ENCODE data around the gene ZNRF2.
"Not testable (repeated sequence)": the region's sequence is repeated elsewhere in the genome, so short reads cannot be mapped to it uniquely, and the experiment has no call there.

Gene ZNRF2

GRCh38 chr7:30279653-30279904 is 4.8 kb upstream of the ZNRF2 start:
- Histone ChIP-seq H3K27me3 (ENCODE audit: control insufficient read depth, insufficient read depth, low read length) (no peaks in the 10 kb centered on the region), H3K4me2 (ENCODE audit: low read length) (no peak overlapping the region), H3K4me3 (ENCODE audit: low read length) (no peak overlapping the region), H3K4me1 (ENCODE audit: control insufficient read depth, insufficient read depth, low read length) (peaks cover 3% of the 10 kb centered on the region), H3K9ac (ENCODE audit: low read depth, low read length) (no peak overlapping the region), H3K36me3 (ENCODE audit: insufficient read depth, low read length) (no peaks in the 10 kb centered on the region), H3K9me3 (replicated peaks; ENCODE audit: low read length) (no peaks in the 10 kb centered on the region)

- H3K9ac ChIP-seq (ENCODE audit: low read depth, low read length), result no peak overlapping the region
- H3K4me1 ChIP-seq (ENCODE audit: control insufficient read depth, insufficient read depth, low read length), result peaks cover 3% of the 10 kb centered on the region
- H3K36me3 ChIP-seq (ENCODE audit: insufficient read depth, low read length), result no peaks in the 10 kb centered on the region
- no peaks in the 10 kb centered on the region for H3K27me3 ChIP-seq (ENCODE audit: control insufficient read depth, insufficient read depth, low read length)
- H3K4me3 ChIP-seq (ENCODE audit: low read length), result no peak overlapping the region
- no peak overlapping the region for H3K4me2 ChIP-seq (ENCODE audit: low read length)
- no peaks in the 10 kb centered on the region for H3K9me3 ChIP-seq (replicated peaks; ENCODE audit: low read length)
Observed at GRCh38 chr7:30280631-30281030, 3.8 kb upstream of the ZNRF2 start.

- H3K9ac ChIP-seq (ENCODE audit: low read depth, low read length), result no peak overlapping the region
Observed at GRCh38 chr7:30281263-30281662, 3.1 kb upstream of the ZNRF2 start.

GRCh38 chr7:30281791-30282190 is 2.6 kb upstream of the ZNRF2 start:
- H3K4me3 ChIP-seq (ENCODE audit: low read length), result no peak overlapping the region
- no peak overlapping the region for H3K4me2 ChIP-seq (ENCODE audit: low read length)
- no peak overlapping the region for H3K9ac ChIP-seq (ENCODE audit: low read depth, low read length)
- no peaks in the 10 kb centered on the region for H3K36me3 ChIP-seq (ENCODE audit: insufficient read depth, low read length)
- no peaks in the 10 kb centered on the region for H3K9me3 ChIP-seq (replicated peaks; ENCODE audit: low read length)
- H3K27me3 ChIP-seq (ENCODE audit: control insufficient read depth, insufficient read depth, low read length), result no peaks in the 10 kb centered on the region
- H3K4me1 ChIP-seq (ENCODE audit: control insufficient read depth, insufficient read depth, low read length), result peaks cover 7% of the 10 kb centered on the region

More at GRCh38 chr7:30281263-30281662, 3.1 kb upstream of the ZNRF2 start:
- no peaks in the 10 kb centered on the region for H3K27me3 ChIP-seq (ENCODE audit: control insufficient read depth, insufficient read depth, low read length)
- H3K4me1 ChIP-seq (ENCODE audit: control insufficient read depth, insufficient read depth, low read length), result peaks cover 3% of the 10 kb centered on the region
- no peak overlapping the region for H3K4me2 ChIP-seq (ENCODE audit: low read length)
- H3K4me3 ChIP-seq (ENCODE audit: low read length), result no peak overlapping the region
- no peaks in the 10 kb centered on the region for H3K9me3 ChIP-seq (replicated peaks; ENCODE audit: low read length)
- no peaks in the 10 kb centered on the region for H3K36me3 ChIP-seq (ENCODE audit: insufficient read depth, low read length)

DNA sequence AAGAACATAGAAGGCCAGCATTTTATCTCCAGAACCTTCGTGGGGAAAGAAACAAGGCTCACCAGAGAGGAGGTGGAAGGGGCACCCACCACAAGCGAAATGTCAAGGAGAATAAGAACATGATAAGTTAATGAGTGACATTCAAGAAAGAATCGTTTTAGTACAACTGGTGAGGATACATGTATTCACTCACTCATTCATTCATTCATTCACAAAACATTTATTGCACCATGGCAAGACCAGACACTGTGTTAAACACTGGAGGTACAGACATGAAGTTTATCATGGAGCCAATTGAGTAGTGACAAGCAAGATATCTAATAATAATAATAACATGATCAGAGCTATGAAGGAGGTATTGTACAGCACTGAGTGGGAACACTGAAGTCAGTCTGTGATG is 1.7 kb upstream of the ZNRF2 start:
- Histone ChIP-seq H3K4me2 (ENCODE audit: low read length) (no peak overlapping the region), H3K9me3 (replicated peaks; ENCODE audit: low read length) (no peaks in the 10 kb centered on the region), H3K36me3 (ENCODE audit: insufficient read depth, low read length) (no peaks in the 10 kb centered on the region), H3K4me3 (ENCODE audit: low read length) (no peak overlapping the region), H3K9ac (ENCODE audit: low read depth, low read length) (no peak overlapping the region), H3K27me3 (ENCODE audit: control insufficient read depth, insufficient read depth, low read length) (no peaks in the 10 kb centered on the region), H3K4me1 (ENCODE audit: control insufficient read depth, insufficient read depth, low read length) (peaks cover 7% of the 10 kb centered on the region)

- H3K4me3 ChIP-seq (ENCODE audit: low read length), result peak overlapping the region; percentile 79
- peak overlapping the region; percentile 88 for H3K9ac ChIP-seq (ENCODE audit: low read depth, low read length)
- H3K36me3 ChIP-seq (ENCODE audit: insufficient read depth, low read length), result no peaks in the 10 kb centered on the region
Observed at GRCh38 chr7:30285067-30285535, 704 bp downstream of the ZNRF2 start.

GRCh38 chr7:30285536-30286284 is 1.3 kb downstream of the ZNRF2 start:
- H3K36me3 ChIP-seq (ENCODE audit: insufficient read depth, low read length), result no peaks in the 10 kb centered on the region
- peak overlapping the region; percentile 88 for H3K9ac ChIP-seq (ENCODE audit: low read depth, low read length)
- no peaks in the 10 kb centered on the region for H3K9me3 ChIP-seq (replicated peaks; ENCODE audit: low read length)
- H3K4me1 ChIP-seq (ENCODE audit: control insufficient read depth, insufficient read depth, low read length), result peaks cover 14% of the 10 kb centered on the region
- peak overlapping the region; percentile 93 for H3K4me2 ChIP-seq (ENCODE audit: low read length)
- H3K4me3 ChIP-seq (ENCODE audit: low read length), result peak overlapping the region; percentile 79
- H3K27me3 ChIP-seq (ENCODE audit: control insufficient read depth, insufficient read depth, low read length), result no peaks in the 10 kb centered on the region

More at GRCh38 chr7:30285067-30285535, 704 bp downstream of the ZNRF2 start:
- no peaks in the 10 kb centered on the region for H3K27me3 ChIP-seq (ENCODE audit: control insufficient read depth, insufficient read depth, low read length)
- peak overlapping the region; percentile 93 for H3K4me2 ChIP-seq (ENCODE audit: low read length)
- peaks cover 10% of the 10 kb centered on the region for H3K4me1 ChIP-seq (ENCODE audit: control insufficient read depth, insufficient read depth, low read length)
- H3K9me3 ChIP-seq (replicated peaks; ENCODE audit: low read length), result no peaks in the 10 kb centered on the region

DNA sequence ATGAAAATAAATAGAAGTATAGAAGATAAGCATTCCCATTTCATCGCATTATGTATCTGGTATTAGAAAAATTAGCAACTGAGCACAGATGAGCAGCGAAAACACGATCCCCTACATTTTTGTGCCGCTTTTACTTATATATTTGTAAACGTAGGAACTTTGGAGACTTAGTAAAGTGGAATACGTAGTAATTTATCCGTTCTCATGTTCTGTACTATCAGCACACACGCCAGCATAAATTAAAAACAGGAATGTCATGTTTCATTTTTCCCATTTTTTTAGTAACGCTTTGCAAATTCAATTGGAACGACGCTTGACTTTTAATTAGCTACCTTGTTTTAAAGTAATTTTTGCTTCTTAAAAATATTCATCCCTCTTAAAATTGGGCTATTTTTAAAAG is 2.4 kb downstream of the ZNRF2 start:
- Histone ChIP-seq H3K9ac (ENCODE audit: low read depth, low read length) (no peak overlapping the region), H3K9me3 (replicated peaks; ENCODE audit: low read length) (no peaks in the 10 kb centered on the region), H3K4me3 (ENCODE audit: low read length) (peak overlapping the region; percentile 79), H3K36me3 (ENCODE audit: insufficient read depth, low read length) (no peaks in the 10 kb centered on the region), H3K4me2 (ENCODE audit: low read length) (peak overlapping the region; percentile 93), H3K27me3 (ENCODE audit: control insufficient read depth, insufficient read depth, low read length) (no peaks in the 10 kb centered on the region), H3K4me1 (ENCODE audit: control insufficient read depth, insufficient read depth, low read length) (peaks cover 14% of the 10 kb centered on the region)

GRCh38 chr7:30287625-30288024 is 3.2 kb downstream of the ZNRF2 start:
- H3K4me1 ChIP-seq (ENCODE audit: control insufficient read depth, insufficient read depth, low read length), result peaks cover 14% of the 10 kb centered on the region
- H3K4me2 ChIP-seq (ENCODE audit: low read length); H3K9ac ChIP-seq (ENCODE audit: low read depth, low read length); H3K4me3 ChIP-seq (ENCODE audit: low read length); H3K27me3 ChIP-seq (ENCODE audit: control insufficient read depth, insufficient read depth, low read length); H3K9me3 ChIP-seq (replicated peaks; ENCODE audit: low read length); H3K36me3 ChIP-seq (ENCODE audit: insufficient read depth, low read length): not testable (repeated sequence)

- not testable (repeated sequence) for H3K4me2 ChIP-seq (ENCODE audit: low read length); H3K27me3 ChIP-seq (ENCODE audit: control insufficient read depth, insufficient read depth, low read length); H3K9ac ChIP-seq (ENCODE audit: low read depth, low read length); H3K36me3 ChIP-seq (ENCODE audit: insufficient read depth, low read length); H3K4me3 ChIP-seq (ENCODE audit: low read length); H3K9me3 ChIP-seq (replicated peaks; ENCODE audit: low read length)
- H3K4me1 ChIP-seq (ENCODE audit: control insufficient read depth, insufficient read depth, low read length), result peaks cover 11% of the 10 kb centered on the region
Observed at GRCh38 chr7:30289634-30290033, 5.2 kb downstream of the ZNRF2 start.

DNA sequence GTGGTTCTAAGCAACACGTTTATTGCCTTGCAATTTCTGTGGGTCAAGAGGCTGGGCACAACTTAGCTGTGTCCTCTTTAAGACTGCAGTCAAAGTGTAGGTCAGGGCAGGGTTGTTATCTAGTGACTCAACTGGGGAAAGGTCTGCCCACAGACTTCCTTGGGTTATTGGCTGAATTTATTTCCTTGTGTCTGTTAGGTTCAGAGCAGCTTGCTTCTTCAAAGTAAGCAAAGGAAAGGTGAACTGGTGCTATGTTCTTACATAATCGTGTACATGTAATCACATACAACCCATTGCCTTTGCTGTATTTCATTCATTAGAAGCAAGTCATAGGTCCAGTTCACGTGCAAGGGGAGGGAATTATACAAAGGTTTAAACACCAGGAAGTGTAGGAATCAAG is 5.9 kb downstream of the ZNRF2 start:
- H3K4me1 ChIP-seq (ENCODE audit: control insufficient read depth, insufficient read depth, low read length), result peaks cover 11% of the 10 kb centered on the region
- not testable (repeated sequence) for H3K9ac ChIP-seq (ENCODE audit: low read depth, low read length); H3K9me3 ChIP-seq (replicated peaks; ENCODE audit: low read length); H3K4me2 ChIP-seq (ENCODE audit: low read length); H3K27me3 ChIP-seq (ENCODE audit: control insufficient read depth, insufficient read depth, low read length); H3K4me3 ChIP-seq (ENCODE audit: low read length); H3K36me3 ChIP-seq (ENCODE audit: insufficient read depth, low read length)

DNA sequence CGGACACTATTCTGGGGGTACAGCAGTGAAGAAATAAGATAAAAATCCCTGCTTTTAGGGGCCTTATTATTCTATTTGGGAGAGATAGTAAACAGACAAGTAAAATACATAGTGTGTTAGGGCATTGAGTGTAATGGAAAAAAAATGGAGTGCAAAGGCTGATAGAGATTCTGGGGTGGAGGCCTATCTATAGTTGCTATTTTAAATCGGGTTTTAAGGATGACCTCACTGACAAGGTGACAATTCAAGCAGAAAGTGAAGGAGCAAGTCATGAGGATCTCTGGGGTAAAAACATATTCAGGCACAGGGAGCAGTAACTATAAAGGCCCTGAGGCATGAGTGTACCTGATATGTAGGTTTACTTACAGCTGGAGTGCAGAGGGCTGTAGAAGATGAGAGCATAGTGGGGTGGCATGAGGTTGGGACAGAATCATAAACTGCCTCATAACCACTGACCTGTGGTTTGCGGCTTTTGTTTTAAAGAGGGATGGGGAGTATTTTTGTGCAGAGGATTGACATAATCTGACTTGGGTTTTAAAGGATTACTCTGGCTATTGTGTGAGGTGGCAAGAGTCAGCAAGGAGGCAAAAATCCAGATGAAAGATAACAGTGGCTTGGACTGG is 8.1 kb downstream of the ZNRF2 start:
- H3K4me3 ChIP-seq (ENCODE audit: low read length); H3K4me1 ChIP-seq (ENCODE audit: control insufficient read depth, insufficient read depth, low read length); H3K9ac ChIP-seq (ENCODE audit: low read depth, low read length); H3K4me2 ChIP-seq (ENCODE audit: low read length); H3K36me3 ChIP-seq (ENCODE audit: insufficient read depth, low read length); H3K27me3 ChIP-seq (ENCODE audit: control insufficient read depth, insufficient read depth, low read length); H3K9me3 ChIP-seq (replicated peaks; ENCODE audit: low read length): not testable (repeated sequence)
